Thymus (tissue), 11 donors: ENCODE data around the gene NRROS. TPM values are rescaled to one million over a fixed set of nuclear protein-coding genes. Genes with fewer than 3 reads are reported as not detected.

Source experiments
- DNase-seq, 9 donors: peaks; one replicate each; pipeline ENCODE4 v3.0.0-alpha.2; 2013; ENCODE audit warnings: low spot score in 9 of 9, low read depth in 6 of 9, missing footprints in 1 of 9
- H3K27ac ChIP-seq, 2 donors: one replicate each; pipeline ENCODE4 v1.5.1; 2013; ENCODE audit warnings: control low read depth in 1 of 2, low read depth in 1 of 2, low read length in 1 of 2, mild to moderate bottlenecking in 1 of 2, moderate library complexity in 1 of 2
- H3K27me3 ChIP-seq, 2 donors: one replicate each; pipeline ENCODE4 v1.5.1; 2013; ENCODE audit warnings: low read length in 1 of 2; ENCODE audit not compliant: control insufficient read depth in 2 of 2, insufficient read depth in 1 of 2
- H3K36me3 ChIP-seq, 2 donors: one replicate each; pipeline ENCODE4 v1.5.1; 2013; ENCODE audit warnings: low read length in 1 of 2, mild to moderate bottlenecking in 1 of 2, moderate library complexity in 1 of 2; ENCODE audit not compliant: control insufficient read depth in 2 of 2, insufficient read depth in 2 of 2
- H3K4me1 ChIP-seq, 2 donors: one replicate each; pipeline ENCODE4 v1.5.1; 2013; ENCODE audit warnings: low read length in 2 of 2; ENCODE audit not compliant: control insufficient read depth in 2 of 2, insufficient read depth in 2 of 2
- H3K4me3 ChIP-seq, 2 donors: one replicate each; pipeline ENCODE4 v1.5.1; 2013; ENCODE audit warnings: low read length in 2 of 2, control low read depth in 1 of 2, mild to moderate bottlenecking in 1 of 2
- H3K9me3 ChIP-seq, 2 donors: one replicate each; pipeline ENCODE4 v1.5.1; 2013; ENCODE audit warnings: low read length in 1 of 2, mild to moderate bottlenecking in 1 of 2; ENCODE audit not compliant: control insufficient read depth in 2 of 2, insufficient read depth in 1 of 2
- WGBS: extraction: QIAGEN DNeasy Blood & Tissue Kit; methylation state at CpG from one replicate; pipeline ENCODE4 v1.1.7; 2013; 5-methylcytosine and 5-hydroxymethylcytosine counted together
- polyA plus RNA-seq: library from polyadenylated mRNA; stranded (reverse); fragments of 200-250 nt; gene quantifications from one replicate; pipeline ENCODE4 v1.2.3, GENCODE V29; 2013
- total RNA-seq: library from RNA; stranded (reverse); fragments of 120-200 nt; gene quantifications from one replicate; pipeline ENCODE4 v1.2.4, GENCODE V29; 2013
- donor health status: healthy.

NRROS gene
- total and polyA plus RNA-seq, 2 donors: 5.2 to 6.3 TPM

DNA sequence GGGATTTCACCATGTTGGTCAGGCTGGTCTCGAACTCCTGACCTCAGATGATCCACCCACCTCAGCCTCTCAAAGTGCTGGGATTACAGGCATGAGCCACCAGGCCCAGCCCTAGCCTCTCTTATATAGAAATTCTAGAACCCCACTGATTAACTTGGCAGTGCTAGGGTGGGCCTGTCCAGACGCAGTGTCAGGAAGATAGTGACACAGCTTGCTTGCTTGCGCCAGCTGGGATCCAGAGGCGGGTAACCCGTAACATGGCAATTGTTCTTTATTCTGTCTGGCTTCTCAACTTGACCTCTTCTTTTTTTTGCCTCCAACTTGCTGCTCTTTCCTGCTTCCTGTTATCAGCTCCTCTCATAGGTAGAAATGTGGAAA is 56.3 kb downstream of the NRROS start:
- no peaks in the 10 kb centered on the region for H3K27me3 ChIP-seq
- DNase-seq: no peak
- 98% methylated on average over 5 of the region's 5 CpGs for WGBS
- no peak overlapping the region for H3K27ac ChIP-seq
- H3K4me3 ChIP-seq: no peak overlapping the region
- peaks cover 0 to 3% of the 10 kb centered on the region in 2 donors for H3K4me1 ChIP-seq
- peaks cover 0 to 8% of the 10 kb centered on the region in 2 donors for H3K9me3 ChIP-seq
- H3K36me3 ChIP-seq: no peaks in the 10 kb centered on the region

DNA sequence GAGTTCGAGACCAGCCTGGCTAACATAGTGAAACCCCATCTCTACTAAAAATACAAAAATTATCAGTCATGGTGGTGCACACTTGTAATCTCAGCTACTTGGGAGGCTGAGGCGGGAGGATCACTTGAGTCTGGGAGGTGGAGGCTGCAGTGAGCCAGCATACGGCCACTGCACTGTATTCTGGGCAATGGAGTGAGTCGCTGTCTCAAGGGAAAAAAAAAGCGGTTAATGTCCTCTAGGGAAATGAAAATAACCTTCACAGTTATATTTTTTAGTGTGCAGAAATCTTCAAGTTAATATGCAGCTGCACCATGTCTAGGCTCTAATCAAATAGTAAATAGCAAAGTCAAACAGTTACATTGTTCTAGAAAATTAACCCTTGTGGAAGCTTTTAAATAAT is 57.8 kb downstream of the NRROS start:
- Histone ChIP-seq H3K36me3 (no peaks in the 10 kb centered on the region), H3K4me3 (no peak overlapping the region), H3K27ac (no peak overlapping the region), H3K4me1 (peaks cover 0 to 3% of the 10 kb centered on the region in 2 donors), H3K27me3 (no peaks in the 10 kb centered on the region), H3K9me3 (peaks cover 0 to 8% of the 10 kb centered on the region in 2 donors)
- no peak for DNase-seq
- WGBS: 98% methylated on average over 5 of the region's 5 CpGs

DNA sequence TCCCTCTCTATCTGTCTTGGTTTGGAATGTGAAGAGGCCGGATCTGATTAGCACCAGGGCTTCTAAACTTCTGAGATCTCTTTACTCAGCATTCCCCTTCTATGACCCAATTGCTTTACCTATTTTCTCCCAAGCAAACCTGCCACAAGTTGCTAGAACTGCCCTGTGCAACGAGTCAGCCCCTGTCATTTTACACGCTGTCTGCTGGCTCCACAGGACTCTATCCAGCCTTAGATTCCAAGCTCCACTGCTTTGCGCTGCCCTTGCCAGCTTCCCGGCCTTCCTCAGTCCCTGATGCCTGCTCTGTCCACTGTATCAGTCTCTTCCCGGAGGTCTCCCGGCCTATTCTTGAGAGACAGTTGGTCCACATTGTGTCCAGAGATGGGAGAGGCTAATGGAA is 60.3 kb downstream of the NRROS start:
- H3K4me3 ChIP-seq: no peak overlapping the region
- DNase-seq: no peak
- H3K9me3 ChIP-seq: peaks cover 0 to 8% of the 10 kb centered on the region in 2 donors
- H3K36me3 ChIP-seq: no peaks in the 10 kb centered on the region
- H3K27ac ChIP-seq: no peak overlapping the region
- WGBS: 97% methylated on average over 7 of the region's 7 CpGs
- H3K27me3 ChIP-seq: no peaks in the 10 kb centered on the region
- H3K4me1 ChIP-seq: no peaks in the 10 kb centered on the region

DNA sequence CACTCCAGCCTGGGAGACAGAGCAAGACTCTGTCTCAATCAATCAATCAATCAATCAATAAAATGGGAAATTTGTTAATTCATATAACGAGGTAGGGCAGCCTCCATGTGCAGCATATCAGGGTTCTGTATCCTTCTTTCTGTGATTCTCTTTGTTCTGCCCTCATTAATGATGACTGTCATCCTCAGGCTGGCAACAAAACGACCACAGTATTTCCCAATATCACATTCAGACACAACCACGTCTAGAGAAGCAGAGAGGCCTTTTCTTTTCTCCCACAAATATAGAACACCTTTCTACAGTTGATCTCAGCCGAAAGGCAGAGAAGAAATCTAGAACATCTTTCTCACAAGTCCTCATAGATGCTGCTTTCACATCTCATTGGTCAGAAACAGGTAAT is 61.3 kb downstream of the NRROS start:
- no peaks in the 10 kb centered on the region for H3K9me3 ChIP-seq
- no peaks in the 10 kb centered on the region for H3K27me3 ChIP-seq
- no peak for DNase-seq
- H3K4me1 ChIP-seq: no peaks in the 10 kb centered on the region
- 95% methylated on average over 4 of the region's 4 CpGs for WGBS
- H3K36me3 ChIP-seq: no peaks in the 10 kb centered on the region
- no peak overlapping the region for H3K4me3 ChIP-seq
- no peak overlapping the region for H3K27ac ChIP-seq

DNA sequence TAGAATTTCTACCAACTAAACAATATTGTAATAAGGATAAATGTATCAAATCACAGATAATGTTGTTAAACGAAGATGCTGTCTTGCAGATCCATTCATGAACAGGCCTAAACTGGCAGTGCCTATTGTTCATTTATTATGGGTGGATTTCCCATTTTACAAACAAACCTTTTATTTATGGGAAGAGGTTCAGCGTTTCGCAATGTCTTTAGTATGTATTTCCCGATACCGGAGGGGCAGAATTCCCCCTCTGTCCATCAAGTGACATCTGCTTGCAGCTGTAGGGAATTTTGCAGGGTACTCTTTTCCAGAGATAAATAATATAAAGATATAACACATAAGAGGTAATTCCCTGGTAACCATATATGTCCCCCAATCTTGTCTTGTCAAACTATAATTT is 66.8 kb downstream of the NRROS start:
- H3K27ac ChIP-seq: no peak overlapping the region
- WGBS: 75% methylated on average over 5 of the region's 5 CpGs
- peaks cover 0 to 5% of the 10 kb centered on the region in 2 donors for H3K36me3 ChIP-seq
- H3K27me3 ChIP-seq: no peaks in the 10 kb centered on the region
- peaks cover 2 to 4% of the 10 kb centered on the region in 2 donors for H3K4me1 ChIP-seq
- H3K9me3 ChIP-seq: no peaks in the 10 kb centered on the region
- no peak overlapping the region for H3K4me3 ChIP-seq
- no peak for DNase-seq

DNA sequence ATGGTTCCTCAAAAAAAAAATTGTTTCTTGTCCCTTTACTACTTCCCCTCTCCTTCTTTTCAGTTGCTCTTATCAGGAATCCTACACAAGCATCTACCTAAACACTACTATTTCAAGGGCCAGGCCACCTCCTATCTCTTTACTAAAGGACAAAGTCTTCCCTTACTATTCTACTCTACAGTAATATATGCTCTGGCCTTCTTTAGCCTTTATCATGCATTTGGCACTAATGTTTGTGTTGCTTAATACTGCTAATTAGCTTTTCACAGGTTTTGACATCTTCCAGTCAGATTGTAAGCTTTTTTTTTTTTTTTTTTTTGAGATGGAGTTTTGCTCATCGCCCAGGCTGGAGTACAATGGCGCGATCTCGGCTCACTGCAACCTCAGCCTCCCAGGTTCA is 67.2 kb downstream of the NRROS start:
- Histone ChIP-seq H3K4me3 (no peak overlapping the region), H3K27me3 (no peaks in the 10 kb centered on the region), H3K4me1 (peaks cover 5 to 8% of the 10 kb centered on the region in 2 donors), H3K9me3 (no peaks in the 10 kb centered on the region), H3K36me3 (peaks cover 0 to 5% of the 10 kb centered on the region in 2 donors), H3K27ac (no peak overlapping the region)
- no peak for DNase-seq
- WGBS: 100% methylated on average over 4 of the region's 4 CpGs

DNA sequence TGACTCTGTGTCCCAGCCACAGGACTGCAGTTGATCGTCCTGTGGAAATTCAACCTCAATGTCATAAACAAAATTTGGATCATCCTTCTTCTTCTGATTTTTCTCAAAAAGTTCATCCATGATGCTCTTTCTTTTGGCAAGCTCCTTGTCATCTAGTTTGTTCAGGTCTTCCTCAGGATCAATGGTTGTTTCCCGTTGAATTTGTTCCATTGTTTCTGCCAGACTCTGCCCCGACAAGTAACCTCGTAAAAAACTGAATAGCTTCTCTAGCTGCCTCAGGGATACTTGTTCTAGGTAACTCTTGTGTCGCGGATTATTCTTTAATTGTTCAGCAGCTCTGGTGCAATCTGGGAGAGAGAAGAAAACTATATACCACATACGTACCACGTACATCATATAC is 68.1 kb downstream of the NRROS start:
- WGBS: 96% methylated on average over 8 of the region's 8 CpGs
- no peak overlapping the region for H3K27ac ChIP-seq
- no peak for DNase-seq
- H3K9me3 ChIP-seq: no peaks in the 10 kb centered on the region
- H3K4me3 ChIP-seq: no peak overlapping the region
- peaks cover 0 to 5% of the 10 kb centered on the region in 2 donors for H3K36me3 ChIP-seq
- H3K27me3 ChIP-seq: no peaks in the 10 kb centered on the region
- H3K4me1 ChIP-seq: peaks cover 5 to 8% of the 10 kb centered on the region in 2 donors

DNA sequence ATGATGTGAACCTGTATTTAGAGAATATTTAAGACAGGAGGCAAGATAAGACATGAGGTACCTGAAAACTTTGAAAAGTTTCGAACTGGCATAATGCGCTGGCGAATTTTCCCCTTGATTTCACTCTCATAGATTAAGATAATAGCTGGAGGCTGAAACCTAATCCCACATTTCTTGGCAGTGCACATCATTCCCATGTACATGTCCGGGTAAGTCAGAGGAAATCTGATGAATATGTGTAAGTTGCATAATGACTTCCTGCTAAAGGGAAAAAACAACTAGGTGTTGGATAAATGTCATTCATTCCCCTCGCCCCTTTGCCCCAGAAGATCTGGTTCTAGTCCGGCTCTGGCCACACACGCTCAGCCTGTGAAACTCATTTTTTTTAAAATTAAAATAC is 69.0 kb downstream of the NRROS start:
- WGBS: 96% methylated on average over 7 of the region's 7 CpGs
- peaks cover 5 to 12% of the 10 kb centered on the region in 2 donors for H3K4me1 ChIP-seq
- H3K9me3 ChIP-seq: no peaks in the 10 kb centered on the region
- H3K36me3 ChIP-seq: peaks cover 0 to 5% of the 10 kb centered on the region in 2 donors
- no peaks in the 10 kb centered on the region for H3K27me3 ChIP-seq
- DNase-seq: no peak
- H3K27ac ChIP-seq: no peak overlapping the region
- H3K4me3 ChIP-seq: no peak overlapping the region
